ENCODE measurements around the gene CEP83. TPM values are rescaled to one million over a fixed set of nuclear protein-coding genes. Genes with fewer than 3 reads are reported as not detected.

CEP83 gene
- total RNA-seq, 3 donors from 2014 or later, result 13.3 to 30.0 (median 23.3) TPM

GRCh38 chr12:94284859-94285258 is 174.8 kb downstream of the CEP83 start:
- intact Hi-C loops (cut with DNase I; ENCODE audit: low total_unique reads), result no loop called here
- H3K36me3 ChIP-seq, result no peaks in the 10 kb centered on the region
- TF ChIP-seq CTCF (IDR thresholded peaks at IDR 0.05) (no peak), POLR2A (IDR thresholded peaks at IDR 0.05) (no peak), POLR2AphosphoS5 (IDR thresholded peaks at IDR 0.05) (no peak)
- no peaks in the 10 kb centered on the region for H3K27me3 ChIP-seq
- DNase-seq (ENCODE audit: low spot score in 2 of 2), result no peak
- no peak overlapping the region for H3K4me3 ChIP-seq
- no peaks in the 10 kb centered on the region for H3K9me3 ChIP-seq
- H3K4me1 ChIP-seq, result no peaks in the 10 kb centered on the region
- H3K27ac ChIP-seq, result no peak overlapping the region

- Histone ChIP-seq H3K27ac (no peak overlapping the region), H3K27me3 (no peaks in the 10 kb centered on the region), H3K4me3 (no peak overlapping the region), H3K36me3 (no peaks in the 10 kb centered on the region), H3K4me1 (no peaks in the 10 kb centered on the region), H3K9me3 (no peaks in the 10 kb centered on the region)
- TF ChIP-seq CTCF (IDR thresholded peaks at IDR 0.05) (no peak), POLR2A (IDR thresholded peaks at IDR 0.05) (no peak), POLR2AphosphoS5 (IDR thresholded peaks at IDR 0.05) (no peak)
- intact Hi-C loops (cut with DNase I; ENCODE audit: low total_unique reads), result no loop called here
- DNase-seq (ENCODE audit: low spot score in 2 of 2), result no peak
Measured at GRCh38 chr12:94284046-94284445, 175.6 kb downstream of the CEP83 start.

GRCh38 chr12:94282675-94283074 is 177.0 kb downstream of the CEP83 start:
- no peak for TF ChIP-seq POLR2A (IDR thresholded peaks at IDR 0.05)
- no peak for TF ChIP-seq POLR2AphosphoS5 (IDR thresholded peaks at IDR 0.05)
- TF ChIP-seq CTCF (IDR thresholded peaks at IDR 0.05), result no peak
- no peaks in the 10 kb centered on the region for H3K9me3 ChIP-seq
- H3K4me3 ChIP-seq, result no peak overlapping the region
- H3K36me3 ChIP-seq, result no peaks in the 10 kb centered on the region
- H3K27ac ChIP-seq, result no peak overlapping the region
- no peaks in the 10 kb centered on the region for H3K4me1 ChIP-seq
- no peaks in the 10 kb centered on the region for H3K27me3 ChIP-seq
- intact Hi-C loops (cut with DNase I; ENCODE audit: low total_unique reads), result no loop called here
- no peak for DNase-seq (ENCODE audit: low spot score in 2 of 2)

- TF ChIP-seq POLR2AphosphoS5 (IDR thresholded peaks at IDR 0.05) (no peak), CTCF (IDR thresholded peaks at IDR 0.05) (no peak), POLR2A (IDR thresholded peaks at IDR 0.05) (no peak)
- intact Hi-C loops (cut with DNase I; ENCODE audit: low total_unique reads), result no loop called here
- H3K4me1 ChIP-seq, result no peaks in the 10 kb centered on the region
- H3K27me3 ChIP-seq, result no peaks in the 10 kb centered on the region
- no peak overlapping the region for H3K4me3 ChIP-seq
- H3K9me3 ChIP-seq, result no peaks in the 10 kb centered on the region
- DNase-seq (ENCODE audit: low spot score in 2 of 2), result no peak
- H3K36me3 ChIP-seq, result no peaks in the 10 kb centered on the region
- H3K27ac ChIP-seq, result no peak overlapping the region
Measured at GRCh38 chr12:94280063-94280462, 179.6 kb downstream of the CEP83 start.

- no peak for DNase-seq (ENCODE audit: low spot score in 2 of 2)
- H3K27ac ChIP-seq, result no peak overlapping the region
- H3K4me1 ChIP-seq, result no peaks in the 10 kb centered on the region
- no peaks in the 10 kb centered on the region for H3K9me3 ChIP-seq
- H3K27me3 ChIP-seq, result no peaks in the 10 kb centered on the region
- no peaks in the 10 kb centered on the region for H3K36me3 ChIP-seq
- H3K4me3 ChIP-seq, result no peak overlapping the region
- intact Hi-C loops (cut with DNase I; ENCODE audit: low total_unique reads), result no loop called here
- TF ChIP-seq POLR2A (IDR thresholded peaks at IDR 0.05) (no peak), POLR2AphosphoS5 (IDR thresholded peaks at IDR 0.05) (no peak), CTCF (IDR thresholded peaks at IDR 0.05) (no peak)
Measured at GRCh38 chr12:94277426-94278000, 182.2 kb downstream of the CEP83 start.
